HG03469 (cell line): ENCODE results near the gene SH3TC1.

ENCODE experiments used
- ATAC-seq: cut with Tn5 transposase; IDR thresholded peaks from one replicate; pipeline ENCODE4 v1.9.1; 2021; ENCODE audit warnings: mild to moderate bottlenecking, moderate library complexity, moderate number of reproducible peaks; ENCODE audit not compliant: unreplicated experiment

Gene SH3TC1

GRCh38 chr4:8198206-8198905 lies 734 bp upstream of the SH3TC1 start:
- no peak for ATAC-seq

GRCh38 chr4:8199594-8200301 lies 658 bp downstream of the SH3TC1 start:
- no peak for ATAC-seq

- ATAC-seq = no peak
Observed at GRCh38 chr4:8200302-8200975, 1.3 kb downstream of the SH3TC1 start.

- peak; percentile 28 for ATAC-seq
Observed at GRCh38 chr4:8201321-8201781, 2.3 kb downstream of the SH3TC1 start.

- no peak for ATAC-seq
Observed at GRCh38 chr4:8202108-8203051, 3.3 kb downstream of the SH3TC1 start.

GRCh38 chr4:8203052-8203401 lies 3.9 kb downstream of the SH3TC1 start:
- ATAC-seq = no peak

- ATAC-seq = no peak
Observed at GRCh38 chr4:8203817-8204216, 4.7 kb downstream of the SH3TC1 start.

GRCh38 chr4:8204576-8205227 lies 5.6 kb downstream of the SH3TC1 start:
- no peak for ATAC-seq

- ATAC-seq = no peak
Observed at GRCh38 chr4:8205241-8205707, 6.2 kb downstream of the SH3TC1 start.

GRCh38 chr4:8205749-8206611 lies 6.9 kb downstream of the SH3TC1 start:
- no peak for ATAC-seq

- ATAC-seq = no peak
Observed at GRCh38 chr4:8207314-8207713, 8.2 kb downstream of the SH3TC1 start.

- no peak for ATAC-seq
Observed at GRCh38 chr4:8208565-8208964, 9.5 kb downstream of the SH3TC1 start.

GRCh38 chr4:8209181-8209874 lies 10.2 kb downstream of the SH3TC1 start:
- no peak for ATAC-seq

- ATAC-seq = no peak
Observed at GRCh38 chr4:8210010-8210409, 10.9 kb downstream of the SH3TC1 start.

- no peak for ATAC-seq
Observed at GRCh38 chr4:8210616-8211015, 11.5 kb downstream of the SH3TC1 start.

GRCh38 chr4:8211251-8211650 lies 12.2 kb downstream of the SH3TC1 start:
- ATAC-seq = no peak

- no peak for ATAC-seq
Observed at GRCh38 chr4:8211737-8212581, 12.9 kb downstream of the SH3TC1 start.

GRCh38 chr4:8212622-8213021 lies 13.5 kb downstream of the SH3TC1 start:
- no peak for ATAC-seq
